Ishikawa (cell line): ENCODE data around the gene TRERF1.

Experiments
- CEBPB ChIP-seq: IDR thresholded peaks from 2 replicates; pipeline ENCODE4 v1.6.1; 2012
- CREB1 ChIP-seq: IDR thresholded peaks from 2 replicates; pipeline ENCODE4 v1.6.1; 2012; ENCODE audit warnings: low read depth
- EGR1 ChIP-seq: IDR thresholded peaks from 2 replicates; pipeline ENCODE4 v1.6.1; 2012
- EP300 ChIP-seq: IDR thresholded peaks from 2 replicates; pipeline ENCODE4 v1.6.1; 2012; ENCODE audit warnings: borderline replicate concordance
- FOXM1 ChIP-seq: IDR thresholded peaks from 2 replicates; pipeline ENCODE4 v1.6.1; 2012; ENCODE audit warnings: low read depth, borderline replicate concordance
- NFIC ChIP-seq: IDR thresholded peaks from 2 replicates; pipeline ENCODE4 v1.6.1; 2012
- RAD21 ChIP-seq: IDR thresholded peaks from 2 replicates; pipeline ENCODE4 v1.6.1; 2012; ENCODE audit warnings: low read depth
- TAF1 ChIP-seq: IDR thresholded peaks from 2 replicates; pipeline ENCODE4 v1.6.1; 2012; ENCODE audit warnings: low read depth, mild to moderate bottlenecking
- TCF12 ChIP-seq: IDR thresholded peaks from 2 replicates; pipeline ENCODE4 v1.6.1; 2012; ENCODE audit warnings: low read depth
- TEAD4 ChIP-seq: IDR thresholded peaks from 2 replicates; pipeline ENCODE4 v1.6.1; 2012
- USF1 ChIP-seq: IDR thresholded peaks from 2 replicates; pipeline ENCODE4 v1.6.1; 2012
- YY1 ChIP-seq: IDR thresholded peaks from 2 replicates; pipeline ENCODE4 v1.6.1; 2012; ENCODE audit warnings: low read depth
- ZBTB7A ChIP-seq: IDR thresholded peaks from 2 replicates; pipeline ENCODE4 v1.6.1; 2012; ENCODE audit warnings: low read depth
- TF ChIP-seq, protein P1 (sequence below): IDR thresholded peaks from 2 replicates; pipeline ENCODE4 v1.6.1; 2012

- TF ChIP-seq EP300 (no peak), FOXM1 (no peak), ZBTB7A (no peak), YY1 (no peak), TAF1 (no peak), CEBPB (no peak), EGR1 (no peak), USF1 (no peak), TCF12 (no peak), RAD21 (no peak), TEAD4 (no peak), NFIC (no peak), CREB1 (no peak)
- TF ChIP-seq, protein P1, sequence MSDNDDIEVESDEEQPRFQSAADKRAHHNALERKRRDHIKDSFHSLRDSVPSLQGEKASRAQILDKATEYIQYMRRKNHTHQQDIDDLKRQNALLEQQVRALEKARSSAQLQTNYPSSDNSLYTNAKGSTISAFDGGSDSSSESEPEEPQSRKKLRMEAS: no peak
Observed at GRCh38 chr6:42177514-42178364, 274.0 kb downstream of the TRERF1 start.
